H1 (cell line): ENCODE results near the gene SPATA6L.

Source experiments
- CHD1 ChIP-seq: IDR thresholded peaks from 2 replicates; pipeline ENCODE4 v1.6.1; 2012; ENCODE audit warnings: low read depth, low read length, improper control_type of control experiment
- CHD2 ChIP-seq: IDR thresholded peaks from 2 replicates; pipeline ENCODE4 v1.6.1; 2012; ENCODE audit warnings: low read length, improper control_type of control experiment
- CTCF ChIP-seq, 3 experiments: IDR thresholded peaks; 1 replicate in 2 of 3; 2 replicates in 1 of 3; pipeline versions ENCODE4 v1.5.1 to v1.6.1; 2011; ENCODE audit warnings: low read length in 3 of 3, mild to moderate bottlenecking in 3 of 3, inconsistent platforms in 2 of 3, low read depth in 1 of 3, moderate library complexity in 1 of 3; ENCODE audit not compliant: insufficient read depth in 1 of 3; ENCODE audit errors: control extremely low read depth in 1 of 3
- EGR1 ChIP-seq: IDR thresholded peaks from 2 replicates; pipeline ENCODE4 v1.6.1; 2011; ENCODE audit warnings: low read depth, low read length, borderline replicate concordance
- GABPA ChIP-seq: IDR thresholded peaks from 2 replicates; pipeline ENCODE4 v1.6.1; 2011; ENCODE audit warnings: mild to moderate bottlenecking, low read length, moderate library complexity, borderline replicate concordance; ENCODE audit not compliant: insufficient read depth
- KDM4A ChIP-seq: IDR thresholded peaks from one replicate; pipeline ENCODE4 v1.7.1; 2012; ENCODE audit warnings: low read depth, mild to moderate bottlenecking, moderate library complexity, low read length, inconsistent platforms; ENCODE audit not compliant: severe bottlenecking
- POLR2A ChIP-seq, 2 experiments: IDR thresholded peaks; 1 replicate in 1 of 2; 2 replicates in 1 of 2; pipeline ENCODE4 v1.6.1; 2011; ENCODE audit warnings: low read depth in 2 of 2, low read length in 2 of 2, mild to moderate bottlenecking in 2 of 2; ENCODE audit errors: control extremely low read depth in 1 of 2
- RNF2 ChIP-seq: fragments of 200-900, 300-1000 bp; sonication (generic); IDR thresholded peaks from 2 replicates; pipeline ENCODE4 v1.7.1; 2016; ENCODE audit warnings: borderline replicate concordance, low read depth, mild to moderate bottlenecking, antibody characterized with exemption, low read length; ENCODE audit not compliant: poor library complexity, severe bottlenecking; ENCODE audit errors: missing control alignments
- SAP30 ChIP-seq: fragments of 300-600 bp; sonication (generic); IDR thresholded peaks from 2 replicates; pipeline ENCODE4 v1.7.1; 2012; ENCODE audit warnings: low read length, moderate library complexity, mild to moderate bottlenecking, inconsistent platforms; ENCODE audit not compliant: insufficient read depth, insufficient replicate concordance
- SUZ12 ChIP-seq: fragments of 200-600 bp; sonication (generic); IDR thresholded peaks from 2 replicates; pipeline ENCODE4 v1.6.1; 2012; ENCODE audit warnings: mild to moderate bottlenecking, inconsistent platforms, low read length, moderate library complexity, mixed read lengths
- TEAD4 ChIP-seq: IDR thresholded peaks from 2 replicates; pipeline ENCODE4 v1.6.1; 2012; ENCODE audit warnings: low read depth, low read length, inconsistent platforms, mixed read lengths
- USF2 ChIP-seq: IDR thresholded peaks from 2 replicates; pipeline ENCODE4 v1.6.1; 2011; ENCODE audit warnings: low read length, improper control_type of control experiment
- YY1 ChIP-seq: IDR thresholded peaks from 2 replicates; pipeline ENCODE4 v1.6.1; 2011; ENCODE audit warnings: low read depth, mild to moderate bottlenecking, low read length
- ZNF274 ChIP-seq: IDR thresholded peaks from 2 replicates; pipeline ENCODE4 v1.7.0; 2012; ENCODE audit warnings: low read length, borderline replicate concordance; ENCODE audit errors: extremely low read depth

GRCh38 chr9:4592886-4593285 is 73.4 kb downstream of the SPATA6L start:
- no peak for TF ChIP-seq CTCF (IDR thresholded peaks at IDR 0.05; ENCODE audit: control extremely low read depth in 1 of 3, insufficient read depth in 1 of 3, low read depth in 1 of 3, low read length in 3 of 3)
- no peak for TF ChIP-seq POLR2A (IDR thresholded peaks at IDR 0.05; ENCODE audit: control extremely low read depth in 1 of 2, low read depth in 2 of 2, low read length in 2 of 2)
- TF ChIP-seq ZNF274, result no peak
- TF ChIP-seq YY1, result no peak
- no peak for TF ChIP-seq RNF2
- TF ChIP-seq CHD2, result no peak
- TF ChIP-seq TEAD4, result no peak
- no peak for TF ChIP-seq CHD1
- no peak for TF ChIP-seq USF2
- no peak for TF ChIP-seq SAP30
- TF ChIP-seq SUZ12, result no peak
- no peak for TF ChIP-seq EGR1
- TF ChIP-seq KDM4A, result no peak
- no peak for TF ChIP-seq GABPA
